GM19438 (cell line): ENCODE results near the gene GALC.

ENCODE experiments used
- ATAC-seq: cut with Tn5 transposase; IDR thresholded peaks from one replicate; pipeline ENCODE4 v1.9.1; 2021; ENCODE audit warnings: low read depth; ENCODE audit not compliant: unreplicated experiment

Gene GALC

DNA sequence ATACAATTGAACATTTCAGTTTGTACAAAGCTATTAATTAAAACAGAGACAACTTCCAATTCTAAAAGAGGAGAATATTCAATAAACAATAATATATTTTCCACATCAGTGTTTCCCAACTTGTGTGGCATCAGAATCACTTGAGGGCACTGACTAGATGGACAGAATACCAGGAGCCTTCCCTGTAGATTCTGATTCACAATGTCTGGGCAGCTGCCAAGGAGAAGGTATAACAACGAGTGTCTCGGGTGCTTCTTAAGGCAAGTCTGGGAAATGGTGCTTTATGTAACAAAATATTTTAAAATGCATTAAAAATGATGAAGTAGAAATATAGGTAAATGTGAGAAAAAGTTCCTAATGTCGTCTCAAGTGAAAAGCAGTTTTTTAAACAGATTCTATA is 26.2 kb downstream of the GALC start:
- ATAC-seq, result no peak

- no peak for ATAC-seq
Observed at GRCh38 chr14:87961246-87961645, 31.7 kb downstream of the GALC start.

GRCh38 chr14:87960013-87960787 is 32.8 kb downstream of the GALC start:
- ATAC-seq, result no peak

- ATAC-seq, result no peak
Observed at GRCh38 chr14:87955501-87955900, 37.5 kb downstream of the GALC start.

DNA sequence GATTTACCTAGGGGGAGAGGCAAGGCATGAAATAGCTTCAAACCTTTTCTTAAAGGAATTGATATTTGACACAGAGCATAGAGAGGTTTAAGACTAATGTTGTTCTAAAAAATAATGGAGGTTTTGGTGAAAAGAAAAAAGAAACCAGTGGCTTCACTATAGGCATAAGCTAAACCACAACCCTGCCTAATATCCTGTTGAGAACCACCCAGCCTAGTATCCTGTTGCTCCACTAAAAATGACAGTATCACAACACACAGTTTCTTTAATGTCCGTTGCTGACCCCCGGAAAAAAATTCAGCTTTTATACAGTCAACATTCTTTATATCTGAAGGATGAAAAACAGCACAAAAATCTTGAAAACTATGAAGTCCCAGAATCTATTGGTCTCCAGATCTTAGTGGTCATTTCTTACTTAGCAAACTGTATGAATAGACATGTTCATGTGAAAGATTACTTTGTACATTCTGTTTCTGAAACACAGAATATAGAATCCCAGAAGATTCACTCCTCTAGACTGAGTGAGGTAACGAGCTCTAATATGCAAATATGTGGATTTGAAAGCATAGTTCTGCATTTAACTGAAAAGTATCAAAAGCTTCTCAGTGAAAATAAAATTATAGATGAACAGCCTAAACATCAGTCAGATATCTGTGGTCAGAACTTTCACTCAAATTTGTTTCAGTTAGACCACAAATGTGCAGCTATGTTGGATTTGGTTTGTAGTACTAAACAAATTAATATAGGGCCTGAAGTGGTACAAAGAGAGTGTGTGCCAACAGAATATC is 40.5 kb downstream of the GALC start:
- ATAC-seq, result peak; percentile 94

- ATAC-seq, result no peak
Observed at GRCh38 chr14:87944987-87945604, 47.9 kb downstream of the GALC start.

DNA sequence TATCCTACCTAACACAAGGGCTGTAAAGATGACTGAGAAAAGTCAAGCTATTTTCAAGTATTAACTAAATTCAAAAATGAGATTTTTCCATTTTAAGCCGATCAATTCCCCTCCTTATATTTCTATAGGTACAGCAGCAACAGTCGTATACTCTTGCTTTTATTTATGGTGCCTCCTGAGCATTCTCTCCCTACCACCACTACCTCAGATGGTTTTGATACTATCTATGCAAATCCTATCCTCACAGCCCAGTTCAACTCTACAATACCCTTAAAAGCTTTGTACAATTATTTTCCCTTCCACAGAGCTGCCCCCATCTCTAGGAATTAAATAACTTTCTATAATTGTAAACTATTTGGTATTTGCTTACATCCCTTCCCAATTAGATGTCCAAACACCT is 52.1 kb downstream of the GALC start:
- ATAC-seq, result no peak

GRCh38 chr14:87940382-87940781 is 52.6 kb downstream of the GALC start:
- ATAC-seq, result peak; percentile 92

DNA sequence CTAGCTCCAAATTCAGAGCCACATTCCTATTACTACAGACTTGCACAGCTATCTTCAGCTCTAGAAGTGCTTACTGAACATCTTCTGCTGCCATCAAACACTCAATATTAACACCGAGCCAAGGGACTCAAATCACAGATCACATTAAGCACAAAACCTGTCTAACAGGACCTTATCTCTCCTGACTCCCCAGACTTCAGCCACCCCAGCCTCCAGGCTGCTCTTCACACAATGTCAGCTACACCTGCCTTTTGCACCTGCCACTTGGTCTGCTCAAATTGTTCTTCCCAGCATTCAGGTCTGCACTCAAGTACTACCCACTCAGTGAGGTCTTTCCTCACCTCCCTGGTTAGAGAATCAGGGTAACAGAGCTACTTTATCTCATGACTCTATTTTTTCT is 57.1 kb downstream of the GALC start:
- no peak for ATAC-seq

- ATAC-seq, result no peak
Observed at GRCh38 chr14:87935081-87935828, 57.7 kb downstream of the GALC start.

DNA sequence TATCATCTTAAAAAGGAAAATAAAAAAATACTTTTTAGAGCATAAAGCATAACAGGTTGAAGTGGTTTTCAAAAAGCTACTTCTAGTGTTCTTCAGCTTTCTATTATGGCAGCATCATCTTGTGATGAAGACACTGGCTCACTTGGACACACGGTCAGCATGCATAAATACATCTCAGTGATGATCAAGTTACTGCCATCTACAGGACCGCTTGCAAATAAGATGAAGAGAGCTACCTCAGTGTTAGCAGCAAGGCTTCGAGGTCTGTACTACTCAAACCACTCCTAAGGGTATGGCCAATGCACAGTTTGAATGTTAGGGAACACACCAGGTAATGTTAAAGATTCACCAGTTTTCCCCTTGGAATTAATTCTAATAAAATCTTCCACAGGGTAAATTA is 58.8 kb downstream of the GALC start:
- ATAC-seq, result no peak

DNA sequence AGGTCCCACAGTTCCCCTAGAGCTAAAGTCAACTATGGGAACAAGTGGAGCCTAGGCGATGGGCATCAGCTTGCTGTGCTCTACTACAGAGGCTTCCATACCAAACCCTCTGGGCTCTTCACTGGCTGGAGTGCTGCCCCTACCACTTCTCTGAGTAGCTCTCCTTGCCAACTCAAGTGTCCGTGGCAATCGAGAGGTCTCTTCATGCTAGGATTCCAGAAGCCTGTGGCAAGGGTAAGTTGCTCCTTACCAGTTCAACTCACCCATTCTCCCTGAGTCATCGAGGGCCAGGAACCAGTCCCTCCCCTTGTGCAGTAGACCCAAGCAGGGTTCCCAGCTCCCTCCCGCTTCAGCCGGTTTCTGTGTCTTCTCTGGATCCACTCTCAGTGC is 76.1 kb downstream of the GALC start:
- no peak for ATAC-seq

- ATAC-seq, result no peak
Observed at GRCh38 chr14:87916103-87916885, 76.7 kb downstream of the GALC start.

- no peak for ATAC-seq
Observed at GRCh38 chr14:87908550-87908949, 84.4 kb downstream of the GALC start.

GRCh38 chr14:87901652-87902051 is 91.3 kb downstream of the GALC start:
- no peak for ATAC-seq

DNA sequence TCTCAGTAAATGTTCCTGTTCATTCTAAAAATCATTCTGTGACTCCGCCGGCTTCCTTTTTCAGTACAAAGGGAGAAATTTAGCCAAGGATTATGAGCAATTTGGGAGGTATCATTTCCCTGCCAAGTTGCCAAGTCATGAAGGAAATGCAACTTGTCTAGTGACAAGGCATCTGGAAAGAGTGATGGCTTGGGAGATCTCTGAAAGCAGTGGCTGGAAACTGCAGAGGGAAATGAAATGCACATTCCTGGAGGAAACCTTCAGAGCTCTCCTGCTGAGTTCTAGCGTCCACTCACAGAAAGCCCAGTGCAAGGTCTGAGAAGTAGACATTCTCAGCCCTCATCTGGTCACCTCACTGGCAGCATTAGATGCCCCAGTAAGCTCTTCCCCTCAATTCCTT is 91.7 kb downstream of the GALC start:
- no peak for ATAC-seq

DNA sequence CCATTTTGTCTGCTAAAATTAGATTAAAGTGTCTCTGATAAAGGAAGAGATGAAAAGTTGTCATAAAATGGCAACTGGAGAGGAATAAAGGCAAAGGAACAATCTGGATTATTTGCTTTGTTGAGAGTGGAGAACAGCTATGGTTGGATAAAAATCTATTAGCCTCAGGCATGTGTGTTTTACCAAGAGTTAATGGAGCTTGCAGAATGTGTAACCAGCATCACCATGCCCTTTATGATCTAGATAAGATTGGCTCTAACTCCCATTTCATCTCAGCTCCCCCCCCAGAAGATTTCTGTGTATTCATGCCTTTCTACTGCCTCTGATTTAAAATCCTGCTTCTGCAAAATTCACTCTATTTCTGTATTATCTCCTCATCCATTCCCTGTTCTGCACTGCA is 93.8 kb downstream of the GALC start:
- no peak for ATAC-seq

DNA sequence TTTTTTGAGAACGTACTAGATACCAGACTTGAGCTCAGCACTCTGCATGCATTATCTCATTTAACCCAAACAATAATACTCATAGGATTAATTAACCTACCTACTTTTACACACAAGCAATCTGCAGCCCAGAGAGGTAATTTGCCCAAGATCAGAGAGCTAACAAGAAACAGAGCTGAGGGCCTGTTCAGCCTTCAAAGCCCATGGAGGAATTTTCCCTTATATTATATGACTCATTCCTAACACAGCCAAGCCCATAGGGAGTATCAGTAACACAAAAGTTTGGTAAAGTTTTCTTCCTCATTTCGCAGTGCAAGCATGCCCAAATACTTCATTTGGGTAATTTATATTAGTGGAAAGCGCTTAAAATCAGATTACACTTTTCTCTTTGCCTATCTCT is 94.7 kb downstream of the GALC start:
- no peak for ATAC-seq

DNA sequence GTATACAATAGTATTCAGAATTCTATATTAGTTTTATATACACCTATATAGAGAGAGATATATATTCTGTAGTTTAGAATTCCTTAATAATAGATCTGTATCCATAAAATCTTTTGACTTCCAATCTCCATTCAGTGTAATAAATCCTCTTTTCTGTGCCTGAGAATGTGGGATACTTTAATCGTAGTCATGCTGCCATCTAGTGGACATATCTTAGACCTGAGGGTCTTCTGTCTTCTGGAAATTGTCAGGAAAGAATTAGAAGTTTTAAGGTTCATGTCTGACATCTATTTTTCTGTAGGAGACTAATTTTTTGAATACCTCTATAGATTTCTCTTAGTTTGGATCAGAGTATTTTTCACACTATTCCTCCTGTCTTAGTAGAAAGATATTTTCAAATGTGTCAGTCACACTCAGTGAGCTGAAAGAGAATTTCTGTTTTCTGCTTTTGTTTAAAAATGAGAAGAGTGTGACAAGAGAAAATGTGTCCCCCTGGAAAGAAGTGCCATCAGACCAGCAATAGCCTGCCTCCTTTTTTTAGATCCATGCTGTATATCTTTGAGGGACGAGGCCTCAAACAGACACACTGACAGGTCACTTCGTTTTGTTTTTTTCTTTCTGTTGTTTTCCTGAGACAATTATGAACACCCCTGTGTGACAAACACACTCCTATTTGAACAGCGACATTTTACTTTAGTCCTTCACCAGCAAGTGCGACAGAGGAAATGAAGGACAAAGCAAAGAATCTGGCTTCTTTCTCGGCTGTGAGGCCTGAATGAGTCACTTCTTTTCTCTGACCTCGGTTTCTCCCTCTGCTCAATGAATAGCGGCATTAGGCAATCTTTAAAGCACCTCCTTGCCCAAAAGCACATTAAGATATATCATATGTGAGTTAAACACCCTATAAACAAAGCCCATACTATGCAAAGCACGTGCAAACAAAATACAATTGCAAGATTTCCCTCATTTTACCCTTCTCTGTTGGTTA is 96.3 kb downstream of the GALC start:
- ATAC-seq, result peak; percentile 60
